DND-41 (cell line): Measurements from ENCODE around the gene NPB.

ENCODE experiments used
- CTCF ChIP-seq: IDR thresholded peaks from 2 replicates; pipeline ENCODE4 v1.5.1; 2012; ENCODE audit warnings: borderline replicate concordance, low read length, moderate library complexity, mild to moderate bottlenecking; ENCODE audit not compliant: poor library complexity, severe bottlenecking; ENCODE audit errors: extremely low read depth
- EZH2 ChIP-seq: IDR thresholded peaks from 3 replicates; pipeline ENCODE4 v1.6.1; 2012; ENCODE audit warnings: borderline replicate concordance, low read depth, mild to moderate bottlenecking, moderate library complexity, low read length, inconsistent platforms; ENCODE audit not compliant: severe bottlenecking

- TF ChIP-seq CTCF, result no peak
- no peak for TF ChIP-seq EZH2
These were observed 23.9 kb downstream of the NPB start for GRCh38 chr17:81925860-81926450.
